NT2/D1 (cell line): ENCODE results near the gene RASL10A.

Source experiments
- DNase-seq: peaks from one replicate; pipeline ENCODE4 v3.0.0-alpha.2; 2011; ENCODE audit warnings: low read depth, low spot score
- H3K27me3 ChIP-seq: 2 replicates; pipeline ENCODE4 v1.6.0; 2011; ENCODE audit warnings: mild to moderate bottlenecking; ENCODE audit not compliant: insufficient read length, insufficient read depth
- H3K36me3 ChIP-seq: 2 replicates; pipeline ENCODE4 v1.6.1; 2011; ENCODE audit warnings: mild to moderate bottlenecking, low read length, mixed read lengths; ENCODE audit not compliant: insufficient read depth, insufficient read length
- H3K4me1 ChIP-seq: 2 replicates; pipeline ENCODE4 v1.5.1; 2011; ENCODE audit not compliant: insufficient read depth, insufficient read length
- H3K4me3 ChIP-seq: 2 replicates; pipeline ENCODE4 v1.5.1; 2011; ENCODE audit warnings: low read depth; ENCODE audit not compliant: insufficient read length
- H3K9ac ChIP-seq: 2 replicates; pipeline ENCODE4 v1.6.0; 2011; ENCODE audit warnings: low read depth; ENCODE audit not compliant: insufficient read length
- H3K9me3 ChIP-seq: 2 replicates; pipeline ENCODE4 v1.5.1; 2011; ENCODE audit warnings: mild to moderate bottlenecking, low read length; ENCODE audit not compliant: insufficient read depth
- SUZ12 ChIP-seq: IDR thresholded peaks from 2 replicates; pipeline ENCODE4 v1.6.1; 2011; ENCODE audit not compliant: insufficient read length, insufficient read depth; ENCODE audit errors: extremely low read depth
- YY1 ChIP-seq: IDR thresholded peaks from 2 replicates; pipeline ENCODE4 v1.6.1; 2011; ENCODE audit not compliant: insufficient read length, insufficient read depth
- ZNF274 ChIP-seq: IDR thresholded peaks from 2 replicates; pipeline ENCODE4 v1.6.1; 2011; ENCODE audit warnings: mild to moderate bottlenecking, low read depth, low read length

RASL10A gene

DNA sequence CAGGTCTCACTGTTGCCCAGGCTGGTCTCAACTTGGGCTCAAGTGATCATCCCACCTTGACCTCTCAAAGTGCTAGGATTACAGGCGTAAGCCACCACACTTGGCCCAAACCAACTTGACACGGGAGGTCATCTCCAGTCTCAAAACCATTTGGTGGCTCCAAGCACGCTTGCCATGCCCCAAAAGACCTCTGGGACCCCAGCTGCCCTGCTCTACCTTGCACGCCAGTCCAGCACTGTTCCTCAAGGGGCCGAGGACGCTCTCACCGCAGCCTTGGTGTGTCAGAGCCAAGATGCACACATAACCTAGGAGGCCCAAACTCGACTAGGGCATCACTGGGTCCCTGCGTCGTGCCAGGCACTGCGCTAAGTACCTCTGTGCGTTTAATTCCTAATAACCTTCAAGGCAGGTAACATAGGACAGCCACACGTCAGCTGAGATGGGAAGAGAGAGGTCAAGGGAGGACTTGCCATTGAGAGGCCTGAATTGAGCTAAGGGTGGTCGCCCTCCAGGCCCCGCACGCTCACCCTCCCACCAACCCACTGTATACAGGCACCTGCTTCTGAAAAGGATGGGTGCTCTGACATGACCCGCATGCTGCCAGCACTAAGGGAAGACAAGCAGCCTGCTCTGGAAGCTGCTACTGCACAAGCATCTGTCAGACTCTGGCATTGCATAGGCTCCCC is 13.6 kb downstream of the RASL10A start:
- no peak for TF ChIP-seq ZNF274
- TF ChIP-seq YY1 = no peak
- no peak for TF ChIP-seq SUZ12
- Histone ChIP-seq H3K36me3 (peaks cover 35% of the 10 kb centered on the region), H3K4me1 (peaks cover 8% of the 10 kb centered on the region), H3K27me3 (no peaks in the 10 kb centered on the region), H3K9ac (no peak overlapping the region), H3K9me3 (no peaks in the 10 kb centered on the region), H3K4me3 (no peak overlapping the region)
- DNase-seq = no peak

DNA sequence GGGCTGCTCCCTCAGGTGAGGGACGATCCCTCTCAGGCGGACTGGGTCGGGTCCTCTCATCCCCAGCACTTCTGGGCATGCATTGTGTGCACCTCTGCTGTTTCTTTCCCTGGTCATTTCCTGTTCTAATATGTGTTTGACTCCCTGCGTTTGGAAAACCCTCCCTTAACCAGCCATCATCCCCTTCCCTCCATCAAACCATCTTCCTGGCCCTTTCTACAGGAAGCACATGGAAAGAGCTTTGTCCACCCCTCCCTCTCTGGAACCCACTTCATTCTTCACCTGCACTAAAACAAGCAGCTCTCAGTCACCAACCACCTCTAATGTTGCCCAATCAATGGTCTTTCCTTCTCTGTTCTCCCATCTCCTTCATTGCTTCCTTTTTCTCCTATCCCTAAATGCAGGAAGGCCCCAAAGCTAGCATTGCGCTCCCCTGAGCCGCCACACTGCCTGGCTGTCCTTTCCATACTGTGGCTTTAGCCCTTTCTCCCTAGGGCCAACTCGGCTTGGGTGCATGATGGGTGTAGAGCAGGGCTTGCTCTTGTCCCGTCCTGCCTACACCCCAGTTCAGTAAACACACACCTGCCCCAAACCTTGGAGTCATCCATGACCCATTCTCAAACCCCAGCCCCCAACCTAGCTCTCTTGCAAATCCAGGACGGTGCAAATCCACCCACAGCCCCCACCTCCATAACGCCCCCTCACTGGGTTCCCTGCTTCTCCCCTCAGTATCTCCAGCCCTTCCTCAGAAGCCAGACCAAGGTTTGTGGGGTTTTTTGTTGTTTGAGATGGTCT is 14.5 kb downstream of the RASL10A start:
- no peak for TF ChIP-seq YY1
- TF ChIP-seq ZNF274 = no peak
- no peak for TF ChIP-seq SUZ12
- no peak overlapping the region for H3K4me3 ChIP-seq
- peaks cover 8% of the 10 kb centered on the region for H3K4me1 ChIP-seq
- DNase-seq = no peak
- H3K36me3 ChIP-seq = peaks cover 44% of the 10 kb centered on the region
- no peaks in the 10 kb centered on the region for H3K27me3 ChIP-seq
- no peaks in the 10 kb centered on the region for H3K9me3 ChIP-seq
- no peak overlapping the region for H3K9ac ChIP-seq

DNA sequence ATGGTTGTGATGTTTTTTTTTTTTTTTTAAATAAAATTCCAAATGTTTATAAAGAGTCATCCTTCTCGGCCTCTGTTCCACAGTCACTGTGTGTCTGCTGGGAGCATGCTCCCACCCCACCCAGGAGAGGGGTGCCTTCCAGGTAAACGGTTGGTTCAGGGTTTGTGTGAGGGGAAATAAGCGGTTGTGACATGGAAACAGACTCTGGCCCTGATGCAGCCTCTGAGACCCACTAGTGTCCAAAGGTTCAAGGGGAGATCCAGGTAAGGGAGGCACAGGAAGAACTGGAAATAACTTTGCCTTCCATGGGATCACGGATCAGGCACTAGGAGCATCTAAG is 15.1 kb downstream of the RASL10A start:
- Histone ChIP-seq H3K27me3 (no peaks in the 10 kb centered on the region), H3K4me3 (no peak overlapping the region), H3K9me3 (no peaks in the 10 kb centered on the region), H3K36me3 (peaks cover 50% of the 10 kb centered on the region), H3K9ac (no peak overlapping the region), H3K4me1 (peaks cover 5% of the 10 kb centered on the region)
- no peak for TF ChIP-seq SUZ12
- no peak for TF ChIP-seq ZNF274
- TF ChIP-seq YY1 = no peak
- no peak for DNase-seq

DNA sequence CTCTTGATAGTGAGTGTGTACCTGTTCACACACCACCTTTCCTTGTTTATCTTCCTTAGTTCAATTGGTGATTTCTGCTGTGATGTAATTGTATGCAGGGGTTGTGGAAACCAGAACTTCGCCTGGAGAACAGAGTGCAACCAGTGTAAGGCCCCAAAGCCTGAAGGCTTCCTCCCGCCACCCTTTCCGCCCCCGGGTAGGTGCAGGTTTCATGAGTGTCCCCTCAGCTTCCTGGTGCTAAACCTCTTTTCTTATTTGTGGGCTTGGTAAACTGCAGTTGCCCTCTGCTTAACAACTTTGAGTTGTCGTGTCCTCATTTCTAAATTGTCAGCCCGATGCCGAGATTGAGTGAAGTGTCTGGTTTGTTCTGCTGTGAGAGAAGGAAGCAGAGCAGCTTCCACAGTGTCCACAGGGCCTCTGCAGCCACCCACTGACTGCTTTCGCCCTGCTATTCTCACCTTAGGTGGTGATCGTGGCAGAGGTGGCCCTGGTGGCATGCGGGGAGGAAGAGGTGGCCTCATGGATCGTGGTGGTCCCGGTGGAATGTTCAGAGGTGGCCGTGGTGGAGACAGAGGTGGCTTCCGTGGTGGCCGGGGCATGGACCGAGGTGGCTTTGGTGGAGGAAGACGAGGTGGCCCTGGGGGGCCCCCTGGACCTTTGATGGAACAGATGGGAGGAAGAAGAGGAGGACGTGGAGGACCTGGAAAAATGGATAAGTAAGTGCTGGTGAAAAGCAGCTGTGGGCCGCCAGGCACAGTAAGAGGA is 16.2 kb downstream of the RASL10A start:
- peaks cover 60% of the 10 kb centered on the region for H3K36me3 ChIP-seq
- no peak overlapping the region for H3K4me3 ChIP-seq
- no peaks in the 10 kb centered on the region for H3K4me1 ChIP-seq
- no peak overlapping the region for H3K9ac ChIP-seq
- H3K9me3 ChIP-seq = no peaks in the 10 kb centered on the region
- no peak for DNase-seq
- no peak for TF ChIP-seq ZNF274
- no peak for TF ChIP-seq YY1
- no peak for TF ChIP-seq SUZ12
- no peaks in the 10 kb centered on the region for H3K27me3 ChIP-seq

DNA sequence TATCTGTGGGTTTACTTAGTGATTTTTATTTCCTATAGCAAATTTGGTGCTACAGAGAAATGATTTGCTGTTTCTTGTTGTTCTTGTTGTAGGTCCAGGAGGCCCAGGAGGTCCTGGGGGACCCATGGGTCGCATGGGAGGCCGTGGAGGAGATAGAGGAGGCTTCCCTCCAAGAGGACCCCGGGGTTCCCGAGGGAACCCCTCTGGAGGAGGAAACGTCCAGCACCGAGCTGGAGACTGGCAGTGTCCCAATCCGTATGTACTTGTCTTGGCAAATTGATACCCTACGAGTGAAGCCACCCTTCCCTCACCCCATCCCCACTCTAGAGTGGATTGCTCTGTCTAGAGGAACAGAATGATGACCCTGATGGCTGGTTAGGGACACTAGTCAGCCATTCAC is 16.9 kb downstream of the RASL10A start:
- no peaks in the 10 kb centered on the region for H3K27me3 ChIP-seq
- H3K9me3 ChIP-seq = no peaks in the 10 kb centered on the region
- no peak for DNase-seq
- TF ChIP-seq SUZ12 (no peak), YY1 (no peak), ZNF274 (no peak)
- H3K4me3 ChIP-seq = no peak overlapping the region
- H3K9ac ChIP-seq = no peak overlapping the region
- H3K36me3 ChIP-seq = peaks cover 64% of the 10 kb centered on the region
- H3K4me1 ChIP-seq = no peaks in the 10 kb centered on the region

DNA sequence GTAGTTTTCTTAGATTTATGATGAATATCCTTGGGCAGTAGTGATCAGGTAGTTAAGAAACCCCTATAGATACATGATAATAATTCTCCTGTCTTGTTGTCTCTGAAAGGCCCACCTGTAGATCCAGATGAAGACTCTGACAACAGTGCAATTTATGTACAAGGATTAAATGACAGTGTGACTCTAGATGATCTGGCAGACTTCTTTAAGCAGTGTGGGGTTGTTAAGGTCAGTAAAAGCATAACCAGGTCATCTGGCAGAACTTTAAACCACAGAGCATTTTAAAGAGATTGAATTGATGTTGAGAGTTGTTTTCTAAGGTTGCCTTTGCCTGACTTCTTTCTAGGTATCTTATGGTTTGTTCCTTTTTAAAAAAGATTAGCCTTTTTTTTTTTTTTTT is 23.1 kb downstream of the RASL10A start:
- Histone ChIP-seq H3K36me3 (peaks cover 96% of the 10 kb centered on the region), H3K9ac (no peak overlapping the region), H3K4me3 (no peak overlapping the region), H3K4me1 (no peaks in the 10 kb centered on the region), H3K27me3 (no peaks in the 10 kb centered on the region), H3K9me3 (no peaks in the 10 kb centered on the region)
- no peak for DNase-seq
- TF ChIP-seq SUZ12 (no peak), YY1 (no peak), ZNF274 (no peak)

DNA sequence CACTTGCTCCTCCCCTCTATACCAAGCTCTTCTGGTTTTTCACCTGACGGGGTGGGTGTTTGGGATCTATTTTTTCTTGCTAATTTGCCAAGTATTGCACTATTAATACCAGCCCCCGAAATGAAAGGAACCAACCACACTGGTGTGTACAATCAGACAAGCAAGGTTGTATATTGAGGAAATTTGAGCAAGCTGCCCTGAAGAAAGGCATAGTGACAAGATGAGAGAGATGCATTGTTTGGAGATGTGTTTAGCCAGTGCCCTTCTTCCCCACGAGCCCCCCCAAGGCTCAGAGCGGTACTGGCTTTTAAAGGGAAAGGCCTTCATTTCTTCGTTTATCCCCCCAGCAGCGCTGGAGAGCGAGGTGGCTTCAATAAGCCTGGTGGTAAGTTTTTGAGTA is 24.3 kb downstream of the RASL10A start:
- peaks cover 94% of the 10 kb centered on the region for H3K36me3 ChIP-seq
- TF ChIP-seq SUZ12 = no peak
- no peak for TF ChIP-seq YY1
- TF ChIP-seq ZNF274 = no peak
- DNase-seq = no peak
- H3K27me3 ChIP-seq = no peaks in the 10 kb centered on the region
- H3K9ac ChIP-seq = no peak overlapping the region
- H3K4me3 ChIP-seq = no peak overlapping the region
- H3K9me3 ChIP-seq = no peaks in the 10 kb centered on the region
- H3K4me1 ChIP-seq = no peaks in the 10 kb centered on the region
